ENCODE data around the gene ATP1B1. TPM values are rescaled to one million over a fixed set of nuclear protein-coding genes. Genes with fewer than 3 reads are reported as not detected.

Gene ATP1B1
- total and polyA plus RNA-seq, 2 donors (not counting 1 experiment from before 2014, with no cell fraction given), result 1.4 to 1.7 TPM

GRCh38 chr1:169100651-169101088, 5.8 kb upstream of the ATP1B1 start:
- no peaks in the 10 kb centered on the region for H3K9me3 Mint-ChIP-seq (ENCODE audit: insufficient read depth)
- peaks cover 8 to 9% of the 10 kb centered on the region in 2 donors for H3K4me1 ChIP-seq (ENCODE audit: control insufficient read depth in 2 of 2, insufficient read depth in 2 of 2, low read length in 2 of 2)
- H3K79me2 ChIP-seq (ENCODE audit: control insufficient read depth, insufficient read depth, low read length), result no peaks in the 10 kb centered on the region
- CTCF ChIA-PET, result no interaction called here
- no peak overlapping the region for H3K9ac ChIP-seq (ENCODE audit: low read length)
- H3K9me3 ChIP-seq (ENCODE audit: control extremely low read depth in 1 of 3, control insufficient read depth in 2 of 3, insufficient read depth in 1 of 3, low read length in 2 of 3), result no peaks in the 10 kb centered on the region
- no peak overlapping the region for H3K4me3 Mint-ChIP-seq
- DNase-seq (no peak), ATAC-seq (ENCODE audit: low read depth) (no peak)
- peaks cover 30% of the 10 kb centered on the region for H3K27me3 Mint-ChIP-seq
- TF ChIP-seq CTCF (IDR thresholded peaks at IDR 0.05), result no peak
- no peak for TF ChIP-seq EZH2 (IDR thresholded peaks at IDR 0.05; ENCODE audit: borderline replicate concordance, insufficient read depth, low read depth, low read length, poor library complexity, severe bottlenecking)
- no peak overlapping the region for H3K4me2 ChIP-seq (replicated peaks; ENCODE audit: low read depth, low read length, poor library complexity, severe bottlenecking)
- no CpG with 5 or more reads among the region's 3 CpGs for WGBS (ENCODE audit: insufficient coverage)
- no peaks in the 10 kb centered on the region for H3K36me3 ChIP-seq (replicated peaks in 1 of 2; ENCODE audit: control extremely low read depth in 1 of 2, control insufficient read depth in 1 of 2, extremely low read depth in 1 of 2, insufficient read depth in 2 of 2, low read length in 1 of 2)
- H3K27ac Mint-ChIP-seq, result no peak overlapping the region
- POLR2A ChIA-PET, result no interaction called here
- H3K27ac ChIP-seq (ENCODE audit: low read length in 2 of 2), result no peak overlapping the region
- intact Hi-C loops (cut with micrococcal nuclease), result no loop called here
- no peak overlapping the region for H3K4me3 ChIP-seq (ENCODE audit: control extremely low read depth in 1 of 5, extremely low read depth in 1 of 5, insufficient read depth in 1 of 5, low read depth in 2 of 5, low read length in 4 of 5)
- no peaks in the 10 kb centered on the region for H4K20me1 ChIP-seq (ENCODE audit: control insufficient read depth, insufficient read depth, low read length, poor library complexity, severe bottlenecking)
- H3K4me1 Mint-ChIP-seq, result peaks cover 9% of the 10 kb centered on the region
- peaks cover 0 to 32% (median 16%) of the 10 kb centered on the region in 4 experiments for H3K27me3 ChIP-seq (replicated peaks in 1 of 4; ENCODE audit: control extremely low read depth in 1 of 4, control insufficient read depth in 3 of 4, insufficient read depth in 4 of 4, low read length in 3 of 4)
- H2AFZ ChIP-seq (ENCODE audit: insufficient read depth, low read depth, low read length, poor library complexity, severe bottlenecking), result no peak overlapping the region

- WGBS (ENCODE audit: insufficient coverage), result 90% methylated on average over 1 of the region's 4 CpGs
- POLR2A ChIA-PET, result no interaction called here
Measured at GRCh38 chr1:169102567-169102966, 3.9 kb upstream of the ATP1B1 start.

More at GRCh38 chr1:169102567-169102966, 3.9 kb upstream of the ATP1B1 start:
- H3K4me1 Mint-ChIP-seq, result peaks cover 15% of the 10 kb centered on the region
- no peak overlapping the region for H3K27ac Mint-ChIP-seq
- no peak overlapping the region for H3K4me3 Mint-ChIP-seq
- Histone ChIP-seq H3K4me1 (ENCODE audit: control insufficient read depth in 2 of 2, insufficient read depth in 2 of 2, low read length in 2 of 2) (peaks cover 16% of the 10 kb centered on the region in 2 donors), H3K4me2 (replicated peaks; ENCODE audit: low read depth, low read length, poor library complexity, severe bottlenecking) (no peak overlapping the region), H3K27ac (ENCODE audit: low read length in 2 of 2) (no peak overlapping the region), H3K9me3 (ENCODE audit: control extremely low read depth in 1 of 3, control insufficient read depth in 2 of 3, insufficient read depth in 1 of 3, low read length in 2 of 3) (no peaks in the 10 kb centered on the region), H3K4me3 (ENCODE audit: control extremely low read depth in 1 of 5, extremely low read depth in 1 of 5, insufficient read depth in 1 of 5, low read depth in 2 of 5, low read length in 4 of 5) (no peak overlapping the region), H2AFZ (ENCODE audit: insufficient read depth, low read depth, low read length, poor library complexity, severe bottlenecking) (no peak overlapping the region), H3K27me3 (replicated peaks in 1 of 4; ENCODE audit: control extremely low read depth in 1 of 4, control insufficient read depth in 3 of 4, insufficient read depth in 4 of 4, low read length in 3 of 4) (peaks cover 0 to 41% (median 21%) of the 10 kb centered on the region in 4 experiments), H3K9ac (ENCODE audit: low read length) (no peak overlapping the region), H3K36me3 (replicated peaks in 1 of 2; ENCODE audit: control extremely low read depth in 1 of 2, control insufficient read depth in 1 of 2, extremely low read depth in 1 of 2, insufficient read depth in 2 of 2, low read length in 1 of 2) (no peaks in the 10 kb centered on the region), H3K79me2 (ENCODE audit: control insufficient read depth, insufficient read depth, low read length) (no peaks in the 10 kb centered on the region), H4K20me1 (ENCODE audit: control insufficient read depth, insufficient read depth, low read length, poor library complexity, severe bottlenecking) (no peaks in the 10 kb centered on the region)
- peaks cover 27% of the 10 kb centered on the region for H3K27me3 Mint-ChIP-seq
- intact Hi-C loops (cut with micrococcal nuclease), result no loop called here
- TF ChIP-seq CTCF (IDR thresholded peaks at IDR 0.05), result no peak
- no peak for TF ChIP-seq EZH2 (IDR thresholded peaks at IDR 0.05; ENCODE audit: borderline replicate concordance, insufficient read depth, low read depth, low read length, poor library complexity, severe bottlenecking)
- ATAC-seq (ENCODE audit: low read depth) (no peak), DNase-seq (no peak)
- no peaks in the 10 kb centered on the region for H3K9me3 Mint-ChIP-seq (ENCODE audit: insufficient read depth)
- CTCF ChIA-PET, result no interaction called here
